K562 (cell line): ENCODE data around the gene NEMP1. TPM values are rescaled to one million over a fixed set of nuclear protein-coding genes. Genes with fewer than 3 reads are reported as not detected.

Experiments used
- GATA2 ChIP-seq: sonication (generic); formaldehyde crosslinking; IDR thresholded peaks from 2 replicates; pipeline ENCODE4 v1.4.0; 2020; ENCODE audit warnings: mild to moderate bottlenecking, missing genetic modification reagents
- KLF16 ChIP-seq: IDR thresholded peaks from 2 replicates; pipeline ENCODE4 v1.6.1; 2016; ENCODE audit warnings: antibody characterized with exemption
- NCOA4 ChIP-seq: fragments of 450-650 bp; IDR thresholded peaks from 2 replicates; pipeline ENCODE4 v1.6.1; 2018; ENCODE audit warnings: mild to moderate bottlenecking; ENCODE audit not compliant: partially characterized antibody
- POLR2H ChIP-seq: IDR thresholded peaks from 2 replicates; pipeline ENCODE4 v1.6.1; 2016; ENCODE audit warnings: missing genetic modification characterization, low read depth, mild to moderate bottlenecking, control low read depth, missing compliant biosample characterization, moderate library complexity
- SMAD4 ChIP-seq: fragments of 250-450 bp; sonication (Bioruptor Pico); conservative IDR thresholded peaks from 2 replicates; pipeline ENCODE4 v1.8.0; 2021; ENCODE audit warnings: inconsistent platforms, mild to moderate bottlenecking, moderate library complexity
- SNRNP70 ChIP-seq: fragments of 200-400 bp; formaldehyde crosslinking; optimal IDR thresholded peaks from 2 replicates; pipeline ENCODE3; 2017; ENCODE audit warnings: low read depth, low read length
- polyA plus RNA-seq, 8 experiments: library from polyadenylated mRNA; depleted of rRNA in 4 of 8; stranded (reverse) in 5 of 8; unstranded in 3 of 8; fragments of >200 nt; fragmentation: Nextera tagmentation in 2 of 8; fragmentation: Illumina TruSeq in 1 of 8; extraction: Ambion mirVana in 2 of 8; extraction: Trizol in 1 of 8; gene quantifications; 2 replicates each; pipeline versions ENCODE4 v1.2.1 to v1.2.3, GENCODE V29; 2011 to 2014; ENCODE audit warnings: inconsistent platforms in 1 of 8, missing spikeins in 1 of 8
- total RNA-seq, 7 experiments: library from RNA; depleted of rRNA in 6 of 7; stranded (reverse); fragments of >200 nt in 6 of 7; fragmentation: Illumina TruSeq in 2 of 7; extraction: Trizol in 2 of 7; gene quantifications; 2 replicates each; pipeline versions ENCODE4 v1.2.1 to v1.2.3, GENCODE V29; 2011 to 2021; ENCODE audit warnings: low replicate concordance in 1 of 7
- TF ChIP-seq, protein P1 (sequence below): fragments of 200-600 bp; sonication (generic); IDR thresholded peaks from one replicate; pipeline ENCODE4 v1.6.1; 2012; ENCODE audit warnings: mild to moderate bottlenecking, low read depth, low read length, inconsistent platforms
- TF ChIP-seq, protein P2 (sequence below): fragments of 250-450 bp; sonication (Bioruptor Pico); IDR thresholded peaks from 2 replicates; pipeline ENCODE4 v1.5.0; 2021
- TF ChIP-seq, protein P3 (sequence below), 3 experiments: fragments of 200-800 bp in 1 of 3; sonication (Bioruptor generic) in 1 of 3; sonication (generic) in 1 of 3; formaldehyde crosslinking in 1 of 3; IDR thresholded peaks; 2 replicates each; pipeline versions ENCODE4 v1.6.1 to v1.8.0; 2016 to 2022; ENCODE audit warnings: mild to moderate bottlenecking in 2 of 3, missing compliant biosample characterization in 2 of 3, missing genetic modification characterization in 2 of 3, missing genetic modification reagents in 1 of 3
- TF ChIP-seq, protein P4 (sequence below): sonication (generic); formaldehyde crosslinking; IDR thresholded peaks from 2 replicates; pipeline ENCODE4 v1.8.0; 2022; ENCODE audit warnings: mild to moderate bottlenecking, missing genetic modification reagents, borderline replicate concordance

The NEMP1 gene
- total and polyA plus RNA-seq, 9 of the 15 experiments (the other 6 are each of a cell fraction or from before 2014, with no cell fraction given) = 9.5 to 82.2 (median 41.2) TPM

DNA sequence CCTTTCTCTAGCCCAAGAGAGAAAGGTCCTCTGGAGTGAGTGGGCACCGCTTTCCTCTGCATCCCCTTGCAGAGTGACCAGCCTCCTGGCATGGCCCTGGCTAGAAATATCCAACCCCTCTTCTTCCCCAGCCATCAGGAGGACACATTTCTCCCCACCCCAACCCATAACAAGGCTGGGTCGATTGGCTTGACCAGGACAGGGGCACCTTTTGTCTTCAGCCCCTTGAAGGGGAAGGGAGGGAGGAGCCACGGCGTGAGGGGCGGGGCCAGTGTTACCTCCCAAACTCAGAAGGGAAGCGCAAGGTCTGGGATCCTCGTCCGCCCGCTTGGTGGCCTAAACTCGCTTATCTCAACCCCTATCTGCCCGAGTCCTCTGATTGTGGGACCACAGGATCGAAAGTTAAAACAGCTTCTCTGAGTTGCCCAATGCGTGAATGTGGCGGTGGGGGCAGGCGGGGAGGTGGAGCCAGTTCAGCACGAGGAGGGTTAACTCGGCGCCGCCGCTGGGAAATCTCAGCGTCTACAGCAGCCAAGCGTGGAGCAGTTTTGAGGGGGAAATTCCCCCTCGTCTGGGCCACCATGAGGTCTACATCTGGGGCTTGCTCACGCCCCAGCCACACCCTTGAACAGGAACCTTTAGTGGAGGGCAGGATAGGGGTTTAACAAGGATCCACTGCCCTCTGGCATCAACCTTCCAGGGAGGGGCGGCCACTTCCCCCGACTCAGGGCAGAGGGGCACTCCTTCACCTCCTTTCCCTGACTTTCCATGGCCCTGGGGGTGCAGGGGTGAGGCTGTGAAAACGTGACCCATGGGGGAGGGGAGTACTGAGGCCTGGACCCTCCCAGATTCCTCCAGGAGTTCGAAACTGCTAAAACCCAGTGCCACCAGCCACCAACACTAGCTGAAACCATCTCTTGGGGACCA is 31.8 kb upstream of the NEMP1 start (continued):
- TF ChIP-seq, protein P1, sequence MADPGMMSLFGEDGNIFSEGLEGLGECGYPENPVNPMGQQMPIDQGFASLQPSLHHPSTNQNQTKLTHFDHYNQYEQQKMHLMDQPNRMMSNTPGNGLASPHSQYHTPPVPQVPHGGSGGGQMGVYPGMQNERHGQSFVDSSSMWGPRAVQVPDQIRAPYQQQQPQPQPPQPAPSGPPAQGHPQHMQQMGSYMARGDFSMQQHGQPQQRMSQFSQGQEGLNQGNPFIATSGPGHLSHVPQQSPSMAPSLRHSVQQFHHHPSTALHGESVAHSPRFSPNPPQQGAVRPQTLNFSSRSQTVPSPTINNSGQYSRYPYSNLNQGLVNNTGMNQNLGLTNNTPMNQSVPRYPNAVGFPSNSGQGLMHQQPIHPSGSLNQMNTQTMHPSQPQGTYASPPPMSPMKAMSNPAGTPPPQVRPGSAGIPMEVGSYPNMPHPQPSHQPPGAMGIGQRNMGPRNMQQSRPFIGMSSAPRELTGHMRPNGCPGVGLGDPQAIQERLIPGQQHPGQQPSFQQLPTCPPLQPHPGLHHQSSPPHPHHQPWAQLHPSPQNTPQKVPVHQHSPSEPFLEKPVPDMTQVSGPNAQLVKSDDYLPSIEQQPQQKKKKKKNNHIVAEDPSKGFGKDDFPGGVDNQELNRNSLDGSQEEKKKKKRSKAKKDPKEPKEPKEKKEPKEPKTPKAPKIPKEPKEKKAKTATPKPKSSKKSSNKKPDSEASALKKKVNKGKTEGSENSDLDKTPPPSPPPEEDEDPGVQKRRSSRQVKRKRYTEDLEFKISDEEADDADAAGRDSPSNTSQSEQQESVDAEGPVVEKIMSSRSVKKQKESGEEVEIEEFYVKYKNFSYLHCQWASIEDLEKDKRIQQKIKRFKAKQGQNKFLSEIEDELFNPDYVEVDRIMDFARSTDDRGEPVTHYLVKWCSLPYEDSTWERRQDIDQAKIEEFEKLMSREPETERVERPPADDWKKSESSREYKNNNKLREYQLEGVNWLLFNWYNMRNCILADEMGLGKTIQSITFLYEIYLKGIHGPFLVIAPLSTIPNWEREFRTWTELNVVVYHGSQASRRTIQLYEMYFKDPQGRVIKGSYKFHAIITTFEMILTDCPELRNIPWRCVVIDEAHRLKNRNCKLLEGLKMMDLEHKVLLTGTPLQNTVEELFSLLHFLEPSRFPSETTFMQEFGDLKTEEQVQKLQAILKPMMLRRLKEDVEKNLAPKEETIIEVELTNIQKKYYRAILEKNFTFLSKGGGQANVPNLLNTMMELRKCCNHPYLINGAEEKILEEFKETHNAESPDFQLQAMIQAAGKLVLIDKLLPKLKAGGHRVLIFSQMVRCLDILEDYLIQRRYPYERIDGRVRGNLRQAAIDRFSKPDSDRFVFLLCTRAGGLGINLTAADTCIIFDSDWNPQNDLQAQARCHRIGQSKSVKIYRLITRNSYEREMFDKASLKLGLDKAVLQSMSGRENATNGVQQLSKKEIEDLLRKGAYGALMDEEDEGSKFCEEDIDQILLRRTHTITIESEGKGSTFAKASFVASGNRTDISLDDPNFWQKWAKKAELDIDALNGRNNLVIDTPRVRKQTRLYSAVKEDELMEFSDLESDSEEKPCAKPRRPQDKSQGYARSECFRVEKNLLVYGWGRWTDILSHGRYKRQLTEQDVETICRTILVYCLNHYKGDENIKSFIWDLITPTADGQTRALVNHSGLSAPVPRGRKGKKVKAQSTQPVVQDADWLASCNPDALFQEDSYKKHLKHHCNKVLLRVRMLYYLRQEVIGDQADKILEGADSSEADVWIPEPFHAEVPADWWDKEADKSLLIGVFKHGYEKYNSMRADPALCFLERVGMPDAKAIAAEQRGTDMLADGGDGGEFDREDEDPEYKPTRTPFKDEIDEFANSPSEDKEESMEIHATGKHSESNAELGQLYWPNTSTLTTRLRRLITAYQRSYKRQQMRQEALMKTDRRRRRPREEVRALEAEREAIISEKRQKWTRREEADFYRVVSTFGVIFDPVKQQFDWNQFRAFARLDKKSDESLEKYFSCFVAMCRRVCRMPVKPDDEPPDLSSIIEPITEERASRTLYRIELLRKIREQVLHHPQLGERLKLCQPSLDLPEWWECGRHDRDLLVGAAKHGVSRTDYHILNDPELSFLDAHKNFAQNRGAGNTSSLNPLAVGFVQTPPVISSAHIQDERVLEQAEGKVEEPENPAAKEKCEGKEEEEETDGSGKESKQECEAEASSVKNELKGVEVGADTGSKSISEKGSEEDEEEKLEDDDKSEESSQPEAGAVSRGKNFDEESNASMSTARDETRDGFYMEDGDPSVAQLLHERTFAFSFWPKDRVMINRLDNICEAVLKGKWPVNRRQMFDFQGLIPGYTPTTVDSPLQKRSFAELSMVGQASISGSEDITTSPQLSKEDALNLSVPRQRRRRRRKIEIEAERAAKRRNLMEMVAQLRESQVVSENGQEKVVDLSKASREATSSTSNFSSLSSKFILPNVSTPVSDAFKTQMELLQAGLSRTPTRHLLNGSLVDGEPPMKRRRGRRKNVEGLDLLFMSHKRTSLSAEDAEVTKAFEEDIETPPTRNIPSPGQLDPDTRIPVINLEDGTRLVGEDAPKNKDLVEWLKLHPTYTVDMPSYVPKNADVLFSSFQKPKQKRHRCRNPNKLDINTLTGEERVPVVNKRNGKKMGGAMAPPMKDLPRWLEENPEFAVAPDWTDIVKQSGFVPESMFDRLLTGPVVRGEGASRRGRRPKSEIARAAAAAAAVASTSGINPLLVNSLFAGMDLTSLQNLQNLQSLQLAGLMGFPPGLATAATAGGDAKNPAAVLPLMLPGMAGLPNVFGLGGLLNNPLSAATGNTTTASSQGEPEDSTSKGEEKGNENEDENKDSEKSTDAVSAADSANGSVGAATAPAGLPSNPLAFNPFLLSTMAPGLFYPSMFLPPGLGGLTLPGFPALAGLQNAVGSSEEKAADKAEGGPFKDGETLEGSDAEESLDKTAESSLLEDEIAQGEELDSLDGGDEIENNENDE = no peak
- TF ChIP-seq SNRNP70 (no peak), SMAD4 (CRISPR knock-in tag) (no peak), GATA2 (peak; percentile 77), POLR2H (tag) (no peak), NCOA4 (no peak), KLF16 (no peak)
- TF ChIP-seq, protein P2, sequence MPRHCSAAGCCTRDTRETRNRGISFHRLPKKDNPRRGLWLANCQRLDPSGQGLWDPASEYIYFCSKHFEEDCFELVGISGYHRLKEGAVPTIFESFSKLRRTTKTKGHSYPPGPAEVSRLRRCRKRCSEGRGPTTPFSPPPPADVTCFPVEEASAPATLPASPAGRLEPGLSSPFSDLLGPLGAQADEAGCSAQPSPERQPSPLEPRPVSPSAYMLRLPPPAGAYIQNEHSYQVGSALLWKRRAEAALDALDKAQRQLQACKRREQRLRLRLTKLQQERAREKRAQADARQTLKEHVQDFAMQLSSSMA (CRISPR knock-in tag) = no peak
- TF ChIP-seq, protein P3, sequence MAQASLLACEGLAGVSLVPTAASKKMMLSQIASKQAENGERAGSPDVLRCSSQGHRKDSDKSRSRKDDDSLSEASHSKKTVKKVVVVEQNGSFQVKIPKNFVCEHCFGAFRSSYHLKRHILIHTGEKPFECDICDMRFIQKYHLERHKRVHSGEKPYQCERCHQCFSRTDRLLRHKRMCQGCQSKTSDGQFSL (CRISPR knock-in tag; IDR thresholded peaks at IDR 0.05) = no peak
- TF ChIP-seq, protein P3 (tag; IDR thresholded peaks at IDR 0.05) = peak in 1 of 2 experiments; percentile 50; a peak in 1 of 4 replicates
- TF ChIP-seq, protein P4, sequence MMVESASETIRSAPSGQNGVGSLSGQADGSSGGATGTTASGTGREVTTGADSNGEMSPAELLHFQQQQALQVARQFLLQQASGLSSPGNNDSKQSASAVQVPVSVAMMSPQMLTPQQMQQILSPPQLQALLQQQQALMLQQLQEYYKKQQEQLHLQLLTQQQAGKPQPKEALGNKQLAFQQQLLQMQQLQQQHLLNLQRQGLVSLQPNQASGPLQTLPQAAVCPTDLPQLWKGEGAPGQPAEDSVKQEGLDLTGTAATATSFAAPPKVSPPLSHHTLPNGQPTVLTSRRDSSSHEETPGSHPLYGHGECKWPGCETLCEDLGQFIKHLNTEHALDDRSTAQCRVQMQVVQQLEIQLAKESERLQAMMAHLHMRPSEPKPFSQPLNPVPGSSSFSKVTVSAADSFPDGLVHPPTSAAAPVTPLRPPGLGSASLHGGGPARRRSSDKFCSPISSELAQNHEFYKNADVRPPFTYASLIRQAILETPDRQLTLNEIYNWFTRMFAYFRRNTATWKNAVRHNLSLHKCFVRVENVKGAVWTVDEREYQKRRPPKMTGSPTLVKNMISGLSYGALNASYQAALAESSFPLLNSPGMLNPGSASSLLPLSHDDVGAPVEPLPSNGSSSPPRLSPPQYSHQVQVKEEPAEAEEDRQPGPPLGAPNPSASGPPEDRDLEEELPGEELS = no peak
